Stimulated activated CD4-positive, alpha-beta T cell treated with anti-CD3 and anti-CD28 coated beads, Interleukin-1b, Interleukin-23, amount 100 ng/mL, for 4 hours (primary cell): ENCODE measurements around the gene ARL15.

Experiments used
- DNase-seq, 2 donors: peaks; one replicate each; pipeline ENCODE4 v3.0.0-alpha.2; 2020; ENCODE audit warnings: low read depth in 2 of 2

ARL15 gene

GRCh38 chr5:54288568-54289217 lies 21.7 kb downstream of the ARL15 start:
- DNase-seq: no peak

- no peak for DNase-seq
Observed at GRCh38 chr5:54285686-54286085, 24.7 kb downstream of the ARL15 start.

GRCh38 chr5:54284586-54284985 lies 25.8 kb downstream of the ARL15 start:
- no peak for DNase-seq

GRCh38 chr5:54282876-54283275 lies 27.5 kb downstream of the ARL15 start:
- no peak for DNase-seq

DNA sequence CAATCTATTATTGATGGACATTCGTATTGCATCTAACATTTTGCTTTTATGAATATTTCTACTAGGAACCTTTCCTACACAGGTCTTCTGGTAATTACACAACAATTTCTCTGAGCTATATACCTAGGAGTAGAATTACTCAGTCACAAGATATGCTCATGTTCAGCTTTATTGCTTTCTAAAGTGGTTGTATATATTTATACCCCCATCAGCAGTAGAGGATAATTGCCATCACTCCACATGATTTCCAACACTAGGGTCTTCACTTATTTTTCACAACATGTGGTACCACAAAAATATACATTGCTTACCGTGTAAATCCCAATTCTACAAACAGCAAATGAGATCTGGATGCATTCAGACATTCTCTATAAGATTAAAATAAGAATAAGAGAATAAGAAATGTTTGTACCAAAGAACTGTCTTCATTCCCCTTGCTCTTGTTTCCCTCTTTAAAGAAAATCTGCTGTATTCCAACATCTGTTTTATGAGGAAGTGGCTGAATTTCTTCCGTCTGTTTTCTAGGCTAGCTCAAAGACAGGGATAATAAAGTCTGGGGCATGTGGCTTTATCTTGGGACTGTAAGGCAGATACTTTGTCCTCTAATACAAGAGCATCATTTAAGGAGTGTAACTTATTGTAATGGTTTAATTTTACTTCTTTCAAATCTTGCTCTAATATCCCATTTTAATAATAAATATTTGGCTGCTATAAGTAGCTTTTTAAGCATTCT lies 28.2 kb downstream of the ARL15 start:
- DNase-seq: no peak

DNA sequence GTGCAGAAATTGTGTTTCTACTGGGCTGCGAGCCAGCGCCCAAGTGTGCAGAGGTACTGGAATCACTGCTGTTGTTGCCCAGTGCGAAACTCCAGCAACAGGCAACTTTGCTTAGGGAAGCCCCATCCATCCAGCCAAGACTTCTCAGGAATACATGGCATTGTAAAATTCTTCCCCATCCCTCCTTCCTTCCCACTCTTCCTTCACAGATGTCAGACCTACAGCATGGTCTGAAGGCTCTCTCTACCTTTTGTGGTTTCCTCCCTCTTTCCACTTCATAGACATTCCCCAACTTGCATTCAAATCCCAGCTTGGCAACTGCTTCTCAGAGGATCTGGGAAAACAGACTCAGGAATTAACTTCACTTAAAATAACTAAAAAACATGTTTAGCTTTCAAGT lies 30.4 kb downstream of the ARL15 start:
- no peak for DNase-seq

GRCh38 chr5:54278979-54279717 lies 31.2 kb downstream of the ARL15 start:
- DNase-seq: no peak

DNA sequence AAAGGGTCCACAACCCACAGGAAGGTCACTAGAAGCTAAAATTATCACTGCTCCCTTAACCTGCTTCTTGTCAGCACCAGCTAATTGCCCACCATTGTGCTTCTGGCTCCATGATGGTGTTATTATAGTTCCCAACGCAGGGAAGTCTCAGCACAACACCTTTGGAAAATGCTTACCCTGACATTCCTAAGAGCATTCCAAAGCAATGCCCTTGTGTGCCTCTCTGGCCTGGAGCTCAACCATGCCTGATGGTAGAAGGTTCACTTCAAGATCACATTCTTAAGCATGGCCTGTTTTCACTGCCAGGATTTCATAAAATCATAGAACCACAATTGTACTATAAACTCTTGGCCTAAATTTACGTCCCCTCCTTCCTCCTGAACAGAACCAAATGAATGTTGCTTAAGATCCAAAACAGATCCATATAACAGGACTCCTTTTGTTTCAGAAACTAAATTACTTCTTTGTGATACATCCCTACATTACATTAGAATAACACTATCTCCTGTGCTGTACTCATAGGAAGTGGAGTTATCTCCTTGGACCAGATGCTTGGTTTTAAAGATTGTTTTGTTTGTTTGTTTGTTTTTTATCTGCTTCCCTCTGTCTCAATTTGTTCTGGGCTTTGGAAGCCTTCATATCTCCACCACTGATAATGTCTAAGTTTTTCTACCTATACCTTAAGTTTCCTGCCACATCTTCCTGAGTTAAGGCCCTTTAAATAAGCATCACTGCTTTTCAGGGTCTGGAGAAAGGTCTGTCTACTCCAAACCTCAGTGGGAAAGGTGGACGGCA lies 32.1 kb downstream of the ARL15 start:
- DNase-seq: no peak

- no peak for DNase-seq
Observed at GRCh38 chr5:54276048-54276447, 34.3 kb downstream of the ARL15 start.

DNA sequence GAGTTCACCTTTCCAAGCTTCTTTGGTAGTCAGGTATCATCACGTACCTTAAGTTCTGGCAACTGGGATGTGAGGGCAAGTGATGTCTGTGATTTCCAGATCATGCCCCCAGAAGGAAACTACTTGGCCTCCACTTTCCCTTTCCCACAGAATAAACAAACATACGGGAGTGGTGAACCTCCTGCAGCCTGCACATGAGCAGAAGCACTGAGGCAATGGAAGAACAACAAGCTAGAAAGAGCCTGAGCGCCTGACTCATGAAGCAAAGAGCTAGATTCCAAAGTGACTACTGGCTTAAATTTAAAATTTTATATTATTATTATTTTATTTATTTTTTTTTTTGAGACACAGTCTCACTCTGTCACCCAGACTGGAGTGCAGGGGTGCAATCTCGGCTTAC lies 35.0 kb downstream of the ARL15 start:
- no peak for DNase-seq

- no peak for DNase-seq
Observed at GRCh38 chr5:54274944-54275343, 35.4 kb downstream of the ARL15 start.

DNA sequence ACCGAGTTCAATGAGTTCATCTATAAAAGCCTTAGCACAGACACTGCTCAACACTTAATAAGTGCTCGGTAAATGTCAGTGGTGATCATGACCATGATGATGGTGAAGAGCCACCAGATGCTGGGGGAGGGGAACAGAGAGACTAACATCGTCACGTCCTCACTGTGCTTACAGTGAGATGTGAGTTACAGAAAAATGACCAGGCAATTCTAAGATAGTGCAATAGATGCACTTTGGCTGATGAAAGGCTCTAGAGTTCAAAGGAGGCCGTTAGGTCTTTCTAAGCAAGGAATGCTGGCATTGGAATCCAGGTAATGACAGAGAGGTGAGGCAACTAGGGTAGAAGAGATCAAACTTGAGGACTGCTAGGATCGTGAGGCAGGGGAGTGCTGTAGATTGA lies 36.7 kb downstream of the ARL15 start:
- no peak for DNase-seq

GRCh38 chr5:54272746-54273145 lies 37.6 kb downstream of the ARL15 start:
- no peak for DNase-seq

GRCh38 chr5:54270326-54270725 lies 40.0 kb downstream of the ARL15 start:
- DNase-seq: no peak

GRCh38 chr5:54264574-54264973 lies 45.8 kb downstream of the ARL15 start:
- no peak for DNase-seq

DNA sequence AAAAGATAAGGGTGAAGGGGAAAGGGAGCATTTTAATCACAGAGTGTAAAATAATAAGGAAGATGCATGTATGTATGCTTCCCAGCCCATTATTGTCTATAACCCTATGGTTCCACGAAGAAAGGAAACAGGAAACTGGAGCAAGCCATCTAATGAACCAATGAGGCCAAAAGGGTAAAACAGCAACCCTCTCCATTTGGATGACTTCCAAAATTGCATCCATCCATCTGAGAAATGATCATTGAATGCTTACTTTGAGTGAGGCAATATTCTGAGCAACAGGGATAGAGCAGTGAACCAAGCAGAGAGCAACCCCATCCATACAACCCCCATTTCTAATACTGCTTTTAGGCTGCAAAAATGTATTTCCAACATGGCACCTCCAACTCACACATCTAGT lies 46.9 kb downstream of the ARL15 start:
- DNase-seq: no peak

- DNase-seq: no peak
Observed at GRCh38 chr5:54261596-54261995, 48.8 kb downstream of the ARL15 start.

- DNase-seq: no peak
Observed at GRCh38 chr5:54259981-54260380, 50.4 kb downstream of the ARL15 start.

DNA sequence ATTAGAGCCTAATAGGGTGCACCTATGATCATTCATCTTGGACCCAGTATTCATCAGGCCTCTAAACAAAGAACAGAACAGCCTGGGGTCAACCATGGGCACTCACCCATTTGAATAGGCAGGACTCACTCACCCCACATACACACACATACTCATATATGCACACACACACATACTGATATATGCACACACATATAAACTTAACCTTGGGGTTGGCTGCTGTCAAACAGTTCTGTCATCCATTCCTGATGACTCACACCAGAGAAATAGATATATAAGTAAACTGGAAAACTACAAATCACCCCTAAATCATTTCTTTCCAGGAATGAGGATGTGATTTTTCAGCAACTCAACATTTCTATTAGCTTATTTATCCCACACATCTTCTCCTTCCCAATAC lies 51.3 kb downstream of the ARL15 start:
- no peak for DNase-seq

GRCh38 chr5:54257366-54258118 lies 52.8 kb downstream of the ARL15 start:
- no peak for DNase-seq

GRCh38 chr5:54254482-54255198 lies 55.7 kb downstream of the ARL15 start:
- no peak for DNase-seq
